Mucosa of rectum (tissue), 2 donors: ENCODE measurements around the gene MET.

Experiments used
- H3K27ac ChIP-seq, 2 donors: one replicate each; pipeline ENCODE4 v1.7.0; 2013; ENCODE audit warnings: inconsistent platforms in 2 of 2, low read depth in 2 of 2, low read length in 2 of 2
- H3K27me3 ChIP-seq, 2 donors: one replicate each; pipeline ENCODE4 v1.7.0; 2013; ENCODE audit warnings: low read length in 2 of 2; ENCODE audit not compliant: control insufficient read depth in 2 of 2, insufficient read depth in 2 of 2
- H3K36me3 ChIP-seq, 2 donors: one replicate each; pipeline ENCODE4 v1.7.0; 2013; ENCODE audit warnings: low read length in 2 of 2; ENCODE audit not compliant: control insufficient read depth in 2 of 2, insufficient read depth in 2 of 2
- H3K4me1 ChIP-seq, 2 donors: one replicate each; pipeline ENCODE4 v1.7.0; 2013; ENCODE audit warnings: low read length in 2 of 2, mild to moderate bottlenecking in 1 of 2; ENCODE audit not compliant: control insufficient read depth in 2 of 2, insufficient read depth in 2 of 2
- H3K4me3 ChIP-seq, 2 donors: one replicate each; pipeline ENCODE4 v1.7.0; 2013; ENCODE audit warnings: low read length in 2 of 2
- H3K9ac ChIP-seq, 2 donors: one replicate each; pipeline ENCODE4 v1.7.0; 2013; ENCODE audit warnings: low read length in 2 of 2, low read depth in 1 of 2, mild to moderate bottlenecking in 1 of 2
- H3K9me3 ChIP-seq, 2 donors: one replicate each; pipeline ENCODE4 v1.7.0; 2013; ENCODE audit warnings: low read length in 2 of 2; ENCODE audit not compliant: control insufficient read depth in 2 of 2
- donor health status: healthy.
- donor health status: Normal muscosa, but diverticular disease.

MET gene

DNA sequence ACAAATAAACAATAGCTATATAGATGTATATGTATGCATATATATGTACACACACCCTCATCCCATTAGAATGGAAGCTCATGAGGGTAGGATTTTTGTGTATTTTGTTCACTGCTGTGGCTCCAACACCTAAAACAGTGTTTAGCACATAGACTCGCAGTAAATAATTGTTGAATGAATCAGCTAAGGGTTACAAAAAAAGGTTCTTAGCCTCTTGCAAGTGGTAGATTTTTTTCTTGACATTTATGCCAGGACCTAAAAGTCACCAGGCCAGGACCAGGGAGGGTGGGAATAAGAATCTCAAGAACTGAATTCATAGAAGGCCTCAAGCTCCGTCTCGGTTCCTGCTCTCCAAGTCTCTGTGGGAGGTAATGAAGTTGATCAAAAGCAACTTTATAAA, 107.9 kb downstream of the MET start:
- Histone ChIP-seq H3K4me3 (no peak overlapping the region), H3K36me3 (no peaks in the 10 kb centered on the region), H3K9me3 (no peaks in the 10 kb centered on the region), H3K27ac (peak overlapping the region in 1 of 2 donors; percentile 46), H3K27me3 (no peaks in the 10 kb centered on the region), H3K4me1 (peaks cover 9 to 30% of the 10 kb centered on the region in 2 donors), H3K9ac (no peak overlapping the region)

DNA sequence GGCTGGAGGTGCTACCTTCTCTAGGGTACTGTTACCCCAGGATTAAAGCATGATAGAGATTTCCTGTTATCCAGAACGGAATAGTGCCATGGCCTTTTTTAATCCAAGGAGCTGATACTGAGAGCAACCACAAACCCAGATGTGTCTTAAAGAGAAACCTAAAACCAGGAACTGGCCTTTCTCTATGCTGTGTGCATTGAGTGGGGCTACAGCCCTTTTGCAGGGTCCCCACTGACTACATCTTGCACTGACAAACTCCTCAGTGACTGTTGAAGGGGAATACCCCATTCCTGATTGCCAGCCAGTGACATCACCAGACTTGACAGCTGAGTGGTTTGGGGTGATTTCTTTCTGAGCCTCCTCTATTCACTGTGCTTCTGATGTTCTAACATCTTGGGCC, 108.5 kb downstream of the MET start:
- Histone ChIP-seq H3K9ac (no peak overlapping the region), H3K9me3 (no peaks in the 10 kb centered on the region), H3K36me3 (no peaks in the 10 kb centered on the region), H3K4me3 (no peak overlapping the region), H3K4me1 (peaks cover 9 to 30% of the 10 kb centered on the region in 2 donors), H3K27ac (peak overlapping the region; percentile 46 to 59), H3K27me3 (no peaks in the 10 kb centered on the region)

DNA sequence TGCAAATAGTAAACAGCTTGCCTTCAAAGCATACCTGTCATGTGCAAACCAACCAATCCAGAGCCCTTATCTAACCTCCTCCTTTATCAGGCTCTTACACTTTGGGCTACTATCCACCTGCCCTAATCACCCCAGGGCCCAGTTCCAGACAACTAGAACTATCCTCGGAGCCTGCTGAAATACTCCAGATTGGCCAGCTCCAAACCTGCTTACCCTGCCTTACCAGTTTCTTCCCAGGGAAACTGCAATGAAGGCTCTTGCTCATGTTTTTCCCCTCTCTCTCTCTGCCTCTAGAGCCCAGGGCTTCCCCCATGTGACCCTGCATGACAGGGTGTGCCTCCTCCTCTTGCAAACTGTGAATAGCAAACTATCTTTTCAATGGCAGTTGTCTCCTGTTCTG, 109.0 kb downstream of the MET start:
- peaks cover 9 to 30% of the 10 kb centered on the region in 2 donors for H3K4me1 ChIP-seq
- no peak overlapping the region for H3K4me3 ChIP-seq
- no peak overlapping the region for H3K9ac ChIP-seq
- H3K9me3 ChIP-seq: no peaks in the 10 kb centered on the region
- H3K36me3 ChIP-seq: no peaks in the 10 kb centered on the region
- peak overlapping the region; percentile 46 to 59 for H3K27ac ChIP-seq
- no peaks in the 10 kb centered on the region for H3K27me3 ChIP-seq

DNA sequence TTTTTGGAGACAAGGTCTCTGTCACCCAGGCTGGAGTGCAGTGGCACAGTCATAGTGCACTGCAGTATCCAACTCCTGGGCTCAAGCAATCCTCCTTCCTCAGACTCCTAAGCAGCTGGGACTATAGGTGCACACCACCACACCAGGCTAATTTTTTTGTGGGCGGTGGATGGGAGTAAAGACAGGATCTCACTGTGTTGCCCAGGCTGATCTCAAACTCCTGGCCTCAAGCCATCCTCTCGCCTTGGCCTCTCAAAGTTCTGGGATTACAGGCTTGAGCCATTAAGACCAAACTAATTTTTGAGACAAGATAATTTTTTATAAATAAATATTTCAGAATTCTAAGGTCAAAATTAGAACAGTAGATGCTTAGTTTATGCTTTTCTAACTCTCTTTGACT, 109.6 kb downstream of the MET start:
- no peaks in the 10 kb centered on the region for H3K36me3 ChIP-seq
- H3K4me1 ChIP-seq: peaks cover 9 to 30% of the 10 kb centered on the region in 2 donors
- no peaks in the 10 kb centered on the region for H3K27me3 ChIP-seq
- H3K9ac ChIP-seq: no peak overlapping the region
- no peak overlapping the region for H3K4me3 ChIP-seq
- no peaks in the 10 kb centered on the region for H3K9me3 ChIP-seq
- H3K27ac ChIP-seq: peak overlapping the region in 1 of 2 donors; percentile 59

DNA sequence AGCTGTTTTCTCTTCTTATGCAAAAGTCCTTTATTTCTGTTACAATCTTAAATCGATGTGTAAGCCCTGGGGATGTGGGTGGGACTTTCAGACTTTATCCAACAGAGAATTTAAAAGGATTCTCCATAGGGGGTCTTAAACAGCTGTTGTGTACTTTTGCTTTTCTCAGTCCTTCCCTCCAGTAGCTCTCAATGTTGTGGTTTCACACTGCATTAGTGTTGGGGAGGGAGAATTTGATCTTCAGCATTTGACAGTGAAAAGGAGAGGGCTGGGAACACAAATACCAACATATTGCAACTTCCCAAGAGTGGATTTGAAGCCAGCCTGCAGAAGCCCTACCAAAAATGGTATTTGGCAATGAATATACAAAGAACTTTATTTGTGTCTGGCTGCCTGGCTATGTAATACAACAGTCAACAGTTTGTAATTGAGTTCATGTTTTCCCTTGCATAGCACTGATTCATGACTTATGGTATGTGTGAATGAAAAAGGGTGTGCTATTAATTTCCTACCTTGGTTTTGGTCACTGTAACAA, 110.2 kb downstream of the MET start:
- H3K27me3 ChIP-seq: no peaks in the 10 kb centered on the region
- no peak overlapping the region for H3K4me3 ChIP-seq
- H3K36me3 ChIP-seq: no peaks in the 10 kb centered on the region
- H3K27ac ChIP-seq: no peak overlapping the region
- H3K9me3 ChIP-seq: no peaks in the 10 kb centered on the region
- H3K4me1 ChIP-seq: peaks cover 9 to 32% of the 10 kb centered on the region in 2 donors
- H3K9ac ChIP-seq: no peak overlapping the region

DNA sequence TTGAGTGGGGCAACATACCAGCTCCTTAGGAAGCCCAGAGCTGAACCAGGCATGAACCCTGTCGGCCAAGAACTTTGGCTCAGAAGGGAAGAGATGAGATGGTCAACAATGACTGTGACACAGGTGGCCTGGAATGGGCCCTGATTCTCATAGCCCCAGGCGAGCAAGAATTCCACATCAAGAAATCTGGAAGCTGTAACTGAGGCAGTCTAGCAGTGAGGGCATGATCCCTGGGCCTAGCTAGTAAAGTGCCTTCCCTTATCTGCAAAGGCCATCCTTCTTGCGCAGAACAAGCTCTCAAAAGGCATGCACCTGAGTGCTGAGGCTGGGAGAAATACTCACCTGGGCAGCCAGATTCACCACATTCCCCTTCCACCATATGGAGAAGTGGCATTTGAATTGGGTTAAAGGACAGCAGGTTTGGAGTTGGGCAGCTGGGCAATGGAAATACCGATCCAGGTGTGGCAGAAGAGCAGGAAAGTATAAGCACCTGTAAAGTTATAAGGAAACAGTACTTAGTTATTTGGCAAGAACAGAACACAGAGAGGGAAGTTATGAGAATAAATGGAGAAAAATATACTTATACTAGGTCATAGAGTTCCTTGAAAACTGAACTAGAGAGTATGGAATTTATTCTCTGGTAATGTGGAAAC, 111.8 kb downstream of the MET start:
- Histone ChIP-seq H3K4me3 (no peak overlapping the region), H3K27me3 (no peaks in the 10 kb centered on the region), H3K9ac (no peak overlapping the region), H3K4me1 (peaks cover 9 to 29% of the 10 kb centered on the region in 2 donors), H3K27ac (peak overlapping the region; percentile 26 to 63), H3K9me3 (no peaks in the 10 kb centered on the region), H3K36me3 (no peaks in the 10 kb centered on the region)

DNA sequence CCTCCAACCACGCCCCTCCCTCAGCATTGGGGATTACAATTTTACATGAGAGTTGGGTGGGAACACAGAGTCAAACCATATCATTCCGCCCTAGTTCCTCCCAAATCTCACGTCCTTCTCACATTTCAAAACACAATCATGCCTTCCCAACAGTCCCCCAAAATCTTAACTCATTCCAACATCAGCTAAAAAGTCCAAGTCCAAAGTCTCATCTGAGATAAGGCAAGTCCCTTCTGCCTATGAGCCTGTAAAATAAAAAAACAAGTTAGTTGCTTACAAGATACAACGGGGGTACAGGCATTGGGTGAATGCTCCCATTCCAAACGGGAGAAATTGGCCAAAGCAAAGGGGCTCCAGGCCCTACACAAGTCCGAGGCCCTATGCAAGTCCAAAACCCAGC, 112.7 kb downstream of the MET start:
- H3K27me3 ChIP-seq: no peaks in the 10 kb centered on the region
- H3K36me3 ChIP-seq: no peaks in the 10 kb centered on the region
- H3K4me1 ChIP-seq: peaks cover 9 to 31% of the 10 kb centered on the region in 2 donors
- H3K9me3 ChIP-seq: no peaks in the 10 kb centered on the region
- peak overlapping the region in 1 of 2 donors; percentile 26 for H3K27ac ChIP-seq
- H3K4me3 ChIP-seq: no peak overlapping the region
- no peak overlapping the region for H3K9ac ChIP-seq

DNA sequence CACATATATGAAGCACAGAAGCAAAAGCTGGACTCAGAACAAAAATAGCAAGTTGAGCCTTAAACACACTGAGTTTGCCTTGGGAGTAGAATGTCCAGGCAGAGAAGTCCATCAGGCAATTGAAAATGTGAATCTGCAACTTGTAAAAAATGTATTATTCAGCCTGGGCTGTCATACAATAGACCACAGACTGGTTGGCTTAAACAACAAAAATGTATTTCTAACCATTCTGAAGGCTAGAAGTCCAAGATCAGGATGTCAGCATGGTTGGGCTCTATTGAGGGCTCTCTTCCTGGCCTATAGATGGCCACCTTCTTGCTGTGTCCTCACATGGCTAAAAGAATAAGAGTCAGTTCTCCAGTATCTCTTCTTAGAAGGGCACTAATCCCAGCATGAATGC, 113.8 kb downstream of the MET start:
- Histone ChIP-seq H3K36me3 (no peaks in the 10 kb centered on the region), H3K9ac (no peak overlapping the region), H3K4me1 (peaks cover 9 to 24% of the 10 kb centered on the region in 2 donors), H3K27me3 (no peaks in the 10 kb centered on the region), H3K9me3 (no peaks in the 10 kb centered on the region), H3K27ac (no peak overlapping the region), H3K4me3 (no peak overlapping the region)

DNA sequence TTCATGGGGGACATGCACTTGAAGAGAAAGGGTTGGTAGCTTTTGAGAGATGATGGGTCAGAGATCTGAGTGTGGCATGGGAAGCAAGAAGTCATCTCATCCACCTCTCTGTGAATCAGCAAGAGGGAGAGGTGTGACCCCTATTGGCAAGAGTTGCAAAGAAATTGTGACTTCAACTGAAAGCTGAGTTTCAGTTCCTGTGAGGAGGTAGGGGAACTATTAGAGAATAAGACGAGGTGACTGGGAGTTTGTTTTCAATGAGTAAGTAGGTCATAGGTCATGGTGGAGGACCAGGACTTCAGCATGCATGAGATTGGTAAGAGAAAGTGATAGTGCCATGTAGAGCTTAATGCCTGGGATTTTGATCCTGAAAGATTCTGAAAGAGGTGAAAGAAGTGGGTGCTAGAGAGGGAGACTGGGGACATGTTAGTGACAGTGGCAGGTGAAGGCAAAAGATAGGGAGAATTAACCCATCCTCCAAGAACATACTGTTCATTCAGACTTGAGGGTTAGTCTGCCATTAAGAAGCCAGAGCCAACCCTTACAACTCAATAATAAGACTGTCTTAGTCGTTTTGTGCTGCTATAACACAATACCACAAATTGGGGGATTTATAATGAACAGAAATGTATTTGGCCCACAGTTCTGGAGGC, 114.9 kb downstream of the MET start:
- Histone ChIP-seq H3K27ac (no peak overlapping the region), H3K36me3 (no peaks in the 10 kb centered on the region), H3K9me3 (no peaks in the 10 kb centered on the region), H3K4me1 (peaks cover 9 to 19% of the 10 kb centered on the region in 2 donors), H3K9ac (no peak overlapping the region), H3K27me3 (no peaks in the 10 kb centered on the region), H3K4me3 (no peak overlapping the region)

DNA sequence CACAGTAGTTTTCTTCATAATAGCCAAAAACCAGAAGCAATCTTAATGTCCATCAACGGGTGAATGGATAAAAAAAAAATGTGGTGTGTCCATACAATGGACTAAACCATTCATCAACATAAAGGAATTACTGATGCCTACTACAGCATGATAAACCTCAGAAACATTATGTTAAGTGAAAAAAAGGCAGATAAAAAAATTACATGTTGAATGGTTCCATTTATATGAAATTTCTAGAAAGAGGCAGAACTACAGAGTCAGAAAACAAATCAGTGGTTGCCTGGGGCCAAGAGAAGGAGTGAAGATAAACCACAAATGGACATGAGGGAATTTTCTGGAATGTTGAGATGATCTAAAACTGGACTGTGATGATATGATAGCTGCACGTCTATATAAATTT, 115.9 kb downstream of the MET start:
- Histone ChIP-seq H3K4me1 (peaks cover 9 to 19% of the 10 kb centered on the region in 2 donors), H3K9ac (no peak overlapping the region), H3K27ac (no peak overlapping the region), H3K27me3 (no peaks in the 10 kb centered on the region), H3K4me3 (no peak overlapping the region), H3K36me3 (no peaks in the 10 kb centered on the region), H3K9me3 (no peaks in the 10 kb centered on the region)
